HG03354 (cell line): ENCODE measurements around the gene KLHL42.
"Not testable (repeated sequence)": the region's sequence is repeated elsewhere in the genome, so short reads cannot be mapped to it uniquely, and the experiment has no call there.

Experiments
- ATAC-seq: cut with Tn5 transposase; IDR thresholded peaks from one replicate; pipeline ENCODE4 v1.9.1; 2021; ENCODE audit warnings: mild to moderate bottlenecking; ENCODE audit not compliant: unreplicated experiment, poor library complexity, severe bottlenecking

KLHL42 gene

GRCh38 chr12:27845706-27846105, 65.7 kb downstream of the KLHL42 start:
- not testable (repeated sequence) for ATAC-seq

- ATAC-seq, result not testable (repeated sequence)
Observed at GRCh38 chr12:27847293-27847692, 67.3 kb downstream of the KLHL42 start.

DNA sequence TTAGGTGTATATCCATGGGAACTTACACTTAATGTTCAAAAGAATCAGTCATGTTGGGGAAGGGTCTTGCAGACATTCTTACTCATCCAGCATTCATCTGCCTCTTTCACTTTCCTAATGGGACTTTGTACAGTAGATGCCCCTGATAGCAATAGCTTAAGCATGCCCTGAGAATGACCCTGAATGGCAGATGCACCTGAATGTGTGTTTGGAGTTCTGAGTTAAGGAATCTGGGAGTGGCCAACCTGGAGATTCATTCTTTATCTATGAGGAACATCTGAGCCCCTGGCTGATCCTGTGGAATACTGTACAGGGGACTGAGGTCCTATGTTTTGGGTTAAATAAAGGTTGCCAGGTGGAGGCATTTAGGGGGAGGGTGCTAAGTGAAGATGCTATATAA, 71.3 kb downstream of the KLHL42 start:
- ATAC-seq, result no peak

GRCh38 chr12:27852117-27852516, 72.1 kb downstream of the KLHL42 start:
- ATAC-seq, result no peak
